ENCODE measurements around the gene SDK2. TPM values are rescaled to one million over a fixed set of nuclear protein-coding genes. Genes with fewer than 3 reads are reported as not detected.

Gene SDK2
- total and polyA plus RNA-seq, 2 of the 8 experiments (the other 6 are each of a cell fraction or from before 2014, with no cell fraction given), result 3.9 to 4.1 TPM

- H3K18ac ChIP-seq (ENCODE audit: extremely low read depth, low read length), result peak overlapping the region; percentile 96
- peak overlapping the region; percentile 90 for H2BK20ac ChIP-seq (ENCODE audit: low read length)
- H4K8ac ChIP-seq (ENCODE audit: extremely low read depth, insufficient read depth, low read length), result no peak overlapping the region
- 0 out of 2 replicates have a peak overlapping the region, but pooled peaks have one; percentile 12 for H2BK12ac ChIP-seq (ENCODE audit: low read depth, low read length)
- DNase-seq (ENCODE audit: low read depth in 1 of 2, low spot score in 2 of 2), result peak in 1 of 2 experiments; percentile 49
- H3K4me1 ChIP-seq (replicated peaks in 1 of 4; ENCODE audit: control insufficient read depth in 3 of 4, insufficient read depth in 4 of 4, low read length in 3 of 4), result peaks cover 10 to 33% (median 27%) of the 10 kb centered on the region in 4 experiments
- H4K91ac ChIP-seq (replicated peaks; ENCODE audit: insufficient read length, low read length), result peak overlapping the region; percentile 75
- no peaks in the 10 kb centered on the region for H3K9me3 ChIP-seq (ENCODE audit: insufficient read depth in 2 of 2, low read depth in 1 of 2, low read length in 1 of 2)
- H3K27me3 ChIP-seq (replicated peaks in 1 of 4; ENCODE audit: control insufficient read depth in 3 of 4, extremely low read depth in 1 of 4, insufficient read depth in 3 of 4, low read length in 3 of 4), result no peaks in the 10 kb centered on the region
- H2AK5ac ChIP-seq (ENCODE audit: low read depth, low read length), result no peak overlapping the region
- H3K36me3 ChIP-seq (ENCODE audit: control insufficient read depth in 2 of 4, insufficient read depth in 4 of 4, low read length in 3 of 4), result no peaks in the 10 kb centered on the region; a peak in 1 of 8 replicates
- no peaks in the 10 kb centered on the region for H3K79me2 ChIP-seq (ENCODE audit: control insufficient read depth in 1 of 2, insufficient read depth in 2 of 2, low read length in 2 of 2)
- peak overlapping the region in 1 of 4 experiments; percentile 25; a peak in 1 of 7 replicates for H3K9ac ChIP-seq (replicated peaks in 1 of 4; ENCODE audit: extremely low read depth in 1 of 4, low read depth in 3 of 4, low read length in 3 of 4)
- H3K23ac ChIP-seq (ENCODE audit: insufficient read length), result no peak overlapping the region
- no peak overlapping the region for H3K14ac ChIP-seq (ENCODE audit: insufficient read length)
- H3K79me1 ChIP-seq (ENCODE audit: low read depth, low read length), result no peaks in the 10 kb centered on the region
- no peak for FAIRE-seq
- ChIA-PET POLR2A (ENCODE audit: partially characterized antibody) (interaction anchor here (0.7 to 4.5 kb wide), 10 partner anchors 11 to 115 kb away, joined by 3 to 49 read pairs (median 4); partner anchors contain the start of gene CDC42EP4), CTCF (ENCODE audit: partially characterized antibody) (interaction anchor here (0.5 to 5.4 kb wide), 14 partner anchors 10 to 705 kb away, joined by 3 to 53 read pairs (median 4); partner anchors contain the start of gene CDC42EP4)
- H3K27ac ChIP-seq (ENCODE audit: low read depth, low read length), result no peak overlapping the region
- no peak overlapping the region for H2AFZ ChIP-seq (ENCODE audit: low read length)
- H3K23me2 ChIP-seq (ENCODE audit: low read depth, low read length), result no peaks in the 10 kb centered on the region; the same call in 1 of the 2 replicates
- peak overlapping the region; percentile 94; the same call in 1 of the 2 replicates for H2BK5ac ChIP-seq (ENCODE audit: low read depth, low read length)
- peak overlapping the region; percentile 50 to 53 for H3K4me2 ChIP-seq (ENCODE audit: insufficient read depth in 1 of 2, low read depth in 2 of 2, low read length in 2 of 2)
- H4K20me1 ChIP-seq (replicated peaks in 1 of 2; ENCODE audit: control insufficient read depth in 1 of 2, insufficient read depth in 2 of 2, low read length in 2 of 2), result no peaks in the 10 kb centered on the region
- H2BK120ac ChIP-seq (replicated peaks; ENCODE audit: low read depth, low read length), result peak overlapping the region; percentile 86
- 52% methylated on average over 15 of the region's 15 CpGs; no CpG with 5 or more reads in 1 of the 2 experiments for WGBS, 2 experiments (ENCODE audit: extremely low coverage in 1 of 2, insufficient coverage in 1 of 2, insufficient read length in 1 of 2, insufficient replicate concordance in 2 of 2, low coverage in 1 of 2, low lambda C conversion rate in 2 of 2, missing lambda C conversion rate in 1 of 2)
- H3K4me3 ChIP-seq (ENCODE audit: extremely low read depth in 1 of 4, insufficient read depth in 2 of 4, low read depth in 3 of 4, low read length in 4 of 4), result peak overlapping the region in 2 of 4 experiments; percentile 2 to 5; a peak in 1 of 8 replicates
- H3K56ac ChIP-seq (replicated peaks; ENCODE audit: insufficient read length, low read depth, low read length), result no peak overlapping the region
- peak overlapping the region; percentile 95; the same call in 1 of the 2 replicates for H2BK15ac ChIP-seq (ENCODE audit: low read length)
- H3K4ac ChIP-seq (replicated peaks; ENCODE audit: insufficient read length, low read depth, low read length), result peak overlapping the region; percentile 87
- H4K5ac ChIP-seq (ENCODE audit: insufficient read length, low read depth, low read length), result peak overlapping the region; percentile 19
- TF ChIP-seq CHD2 (IDR thresholded peaks at IDR 0.05; ENCODE audit: low read length) (no peak), BRCA1 (IDR thresholded peaks at IDR 0.05; ENCODE audit: low read depth, low read length) (no peak), JUND (IDR thresholded peaks at IDR 0.05; ENCODE audit: low read length) (no peak), GABPA (IDR thresholded peaks at IDR 0.05; ENCODE audit: borderline replicate concordance, insufficient read depth, low read length) (no peak), EGR1 (IDR thresholded peaks at IDR 0.05; ENCODE audit: borderline replicate concordance, low read depth, low read length) (no peak), RNF2 (IDR thresholded peaks at IDR 0.05; ENCODE audit: borderline replicate concordance, low read depth, low read length, missing control alignments, poor library complexity, severe bottlenecking) (no peak)
Observed at GRCh38 chr17:73341350-73342049, 302.7 kb downstream of the SDK2 start.
